GM06990 (cell line): Measurements from ENCODE around the gene MAN2A2.

ENCODE experiments used
- DNase-seq: peaks from one replicate; pipeline ENCODE4 v3.0.0-alpha.2; 2011; ENCODE audit not compliant: insufficient read length; ENCODE audit errors: extremely low read depth
- H3K27me3 ChIP-seq: replicated peaks from 2 replicates; pipeline ENCODE4 v1.6.0; 2011; ENCODE audit warnings: low read length; ENCODE audit not compliant: control insufficient read depth, insufficient read depth
- H3K36me3 ChIP-seq: 2 replicates; pipeline ENCODE4 v1.5.1; 2011; ENCODE audit warnings: low read length; ENCODE audit not compliant: control insufficient read depth, insufficient read depth
- H3K4me3 ChIP-seq: replicated peaks from 2 replicates; pipeline ENCODE4 v1.5.1; 2011; ENCODE audit warnings: low read depth, mild to moderate bottlenecking, control low read depth, low read length
- TF ChIP-seq, protein P1 (sequence below): IDR thresholded peaks from 2 replicates; pipeline ENCODE4 v1.5.1; 2011; ENCODE audit warnings: low read length, control low read depth, mild to moderate bottlenecking, inconsistent platforms; ENCODE audit not compliant: insufficient read depth, poor library complexity, severe bottlenecking

Gene MAN2A2

DNA sequence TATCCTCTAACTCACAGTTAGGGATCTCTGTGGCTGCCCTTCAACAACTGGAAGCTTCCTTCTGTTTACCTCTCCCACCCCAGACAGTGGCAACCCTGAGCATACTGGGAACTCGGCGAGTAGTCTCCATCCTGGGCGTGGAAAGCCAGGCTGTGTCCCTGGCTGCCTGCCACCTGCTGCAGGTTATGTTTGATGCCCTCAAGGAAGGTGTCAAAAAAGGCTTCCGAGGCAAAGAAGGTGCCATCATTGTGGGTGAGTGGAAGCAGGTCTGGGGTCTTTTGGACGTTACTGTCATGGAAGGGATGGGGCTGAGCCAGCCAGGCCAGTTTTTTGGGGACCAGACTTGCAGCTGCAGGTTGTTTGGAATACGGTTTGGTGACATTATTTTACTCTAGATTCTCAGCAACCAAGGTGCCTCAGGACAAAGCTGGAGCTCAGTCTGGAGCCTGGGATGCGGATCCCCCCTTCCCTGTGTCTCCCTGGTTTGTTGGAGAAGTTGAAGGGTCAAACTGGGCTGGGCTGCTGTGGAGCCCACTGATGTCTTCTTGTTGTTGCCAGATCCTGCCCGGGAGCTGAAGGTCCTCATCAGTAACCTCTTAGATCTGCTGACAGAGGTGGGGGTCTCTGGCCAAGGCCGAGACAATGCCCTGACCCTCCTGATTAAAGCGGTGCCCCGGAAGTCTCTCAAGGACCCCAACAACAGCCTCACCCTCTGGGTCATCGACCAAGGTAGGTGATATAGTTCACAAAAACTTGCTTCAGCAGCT lies 39.4 kb downstream of the MAN2A2 start:
- Histone ChIP-seq H3K36me3 (peaks cover 45% of the 10 kb centered on the region), H3K4me3 (no peak overlapping the region), H3K27me3 (no peaks in the 10 kb centered on the region)
- TF ChIP-seq, protein P1, sequence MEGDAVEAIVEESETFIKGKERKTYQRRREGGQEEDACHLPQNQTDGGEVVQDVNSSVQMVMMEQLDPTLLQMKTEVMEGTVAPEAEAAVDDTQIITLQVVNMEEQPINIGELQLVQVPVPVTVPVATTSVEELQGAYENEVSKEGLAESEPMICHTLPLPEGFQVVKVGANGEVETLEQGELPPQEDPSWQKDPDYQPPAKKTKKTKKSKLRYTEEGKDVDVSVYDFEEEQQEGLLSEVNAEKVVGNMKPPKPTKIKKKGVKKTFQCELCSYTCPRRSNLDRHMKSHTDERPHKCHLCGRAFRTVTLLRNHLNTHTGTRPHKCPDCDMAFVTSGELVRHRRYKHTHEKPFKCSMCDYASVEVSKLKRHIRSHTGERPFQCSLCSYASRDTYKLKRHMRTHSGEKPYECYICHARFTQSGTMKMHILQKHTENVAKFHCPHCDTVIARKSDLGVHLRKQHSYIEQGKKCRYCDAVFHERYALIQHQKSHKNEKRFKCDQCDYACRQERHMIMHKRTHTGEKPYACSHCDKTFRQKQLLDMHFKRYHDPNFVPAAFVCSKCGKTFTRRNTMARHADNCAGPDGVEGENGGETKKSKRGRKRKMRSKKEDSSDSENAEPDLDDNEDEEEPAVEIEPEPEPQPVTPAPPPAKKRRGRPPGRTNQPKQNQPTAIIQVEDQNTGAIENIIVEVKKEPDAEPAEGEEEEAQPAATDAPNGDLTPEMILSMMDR, result no peak
- no peak for DNase-seq

DNA sequence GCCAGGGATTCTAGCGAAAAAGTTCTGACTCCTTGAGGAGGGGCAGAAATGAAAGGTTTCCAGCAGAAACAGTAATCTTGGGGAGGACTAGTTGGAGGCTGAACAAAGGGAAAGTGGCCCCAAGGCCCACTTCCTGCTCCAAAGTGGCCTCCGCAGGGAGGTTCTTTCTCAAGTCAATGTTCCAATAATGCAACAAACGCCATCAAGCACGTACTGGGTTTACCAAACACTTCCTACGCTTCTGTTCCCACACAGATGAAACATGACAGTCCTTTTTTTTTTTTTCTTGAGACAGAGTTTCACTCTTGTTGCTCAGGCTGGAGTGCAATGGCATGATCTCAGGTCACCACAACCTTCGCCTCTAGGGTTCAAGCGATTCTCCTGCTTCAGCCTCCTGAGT lies 42.0 kb downstream of the MAN2A2 start:
- TF ChIP-seq, protein P1, result no peak
- peaks cover 52% of the 10 kb centered on the region for H3K36me3 ChIP-seq
- DNase-seq, result no peak
- H3K27me3 ChIP-seq, result no peaks in the 10 kb centered on the region
- H3K4me3 ChIP-seq, result no peak overlapping the region

DNA sequence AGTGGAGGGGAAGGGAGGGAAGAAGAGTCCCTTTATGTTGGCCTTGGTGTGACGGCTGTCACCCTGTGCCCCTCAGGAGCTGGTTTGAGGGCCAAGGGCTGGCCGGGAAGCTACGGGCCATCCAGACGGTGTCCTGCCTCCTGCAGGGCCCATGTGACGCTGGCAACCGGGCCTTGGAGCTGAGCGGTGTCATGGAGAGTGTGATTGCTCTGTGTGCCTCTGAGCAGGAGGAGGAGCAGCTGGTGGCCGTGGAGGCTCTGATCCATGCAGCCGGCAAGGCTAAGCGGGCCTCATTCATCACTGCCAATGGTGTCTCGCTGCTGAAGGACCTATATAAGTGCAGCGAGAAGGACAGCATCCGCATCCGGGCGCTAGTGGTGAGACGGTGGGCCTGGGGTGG lies 43.4 kb downstream of the MAN2A2 start:
- no peak overlapping the region for H3K4me3 ChIP-seq
- no peak for DNase-seq
- TF ChIP-seq, protein P1, result no peak
- H3K36me3 ChIP-seq, result peaks cover 49% of the 10 kb centered on the region
- H3K27me3 ChIP-seq, result no peaks in the 10 kb centered on the region

DNA sequence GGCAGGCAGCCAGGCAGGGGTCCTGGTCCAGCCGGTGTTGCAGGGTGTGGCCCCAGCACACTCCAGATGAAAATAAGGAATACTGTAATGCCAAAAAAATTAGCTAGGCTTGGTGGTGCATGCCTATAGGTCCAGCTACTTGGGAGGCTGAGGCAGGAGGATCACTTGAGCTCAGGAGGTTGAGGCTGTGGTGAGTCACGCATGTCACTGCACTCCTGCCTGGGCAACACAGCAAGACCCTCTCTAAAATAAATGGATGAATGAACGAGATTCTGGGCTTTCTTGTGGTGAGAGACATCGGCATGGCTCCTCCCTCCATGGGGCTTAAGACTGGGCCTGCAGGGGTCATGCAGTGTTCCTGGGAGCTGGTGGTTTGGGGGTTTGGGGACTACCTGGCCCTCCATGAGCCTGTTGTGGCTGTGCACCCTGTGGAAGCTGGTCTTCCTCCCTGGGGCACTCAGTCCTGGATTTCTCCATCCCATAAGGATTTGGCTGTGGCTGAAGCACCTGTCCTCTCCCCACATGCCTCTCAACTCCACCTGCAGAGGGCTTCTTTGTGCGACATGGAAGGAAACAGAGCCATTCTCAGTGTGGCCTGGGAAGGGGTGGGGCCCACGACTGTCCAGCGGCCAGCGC lies 44.0 kb downstream of the MAN2A2 start:
- Histone ChIP-seq H3K27me3 (no peaks in the 10 kb centered on the region), H3K4me3 (no peak overlapping the region), H3K36me3 (peaks cover 47% of the 10 kb centered on the region)
- DNase-seq, result no peak
- TF ChIP-seq, protein P1, result no peak

DNA sequence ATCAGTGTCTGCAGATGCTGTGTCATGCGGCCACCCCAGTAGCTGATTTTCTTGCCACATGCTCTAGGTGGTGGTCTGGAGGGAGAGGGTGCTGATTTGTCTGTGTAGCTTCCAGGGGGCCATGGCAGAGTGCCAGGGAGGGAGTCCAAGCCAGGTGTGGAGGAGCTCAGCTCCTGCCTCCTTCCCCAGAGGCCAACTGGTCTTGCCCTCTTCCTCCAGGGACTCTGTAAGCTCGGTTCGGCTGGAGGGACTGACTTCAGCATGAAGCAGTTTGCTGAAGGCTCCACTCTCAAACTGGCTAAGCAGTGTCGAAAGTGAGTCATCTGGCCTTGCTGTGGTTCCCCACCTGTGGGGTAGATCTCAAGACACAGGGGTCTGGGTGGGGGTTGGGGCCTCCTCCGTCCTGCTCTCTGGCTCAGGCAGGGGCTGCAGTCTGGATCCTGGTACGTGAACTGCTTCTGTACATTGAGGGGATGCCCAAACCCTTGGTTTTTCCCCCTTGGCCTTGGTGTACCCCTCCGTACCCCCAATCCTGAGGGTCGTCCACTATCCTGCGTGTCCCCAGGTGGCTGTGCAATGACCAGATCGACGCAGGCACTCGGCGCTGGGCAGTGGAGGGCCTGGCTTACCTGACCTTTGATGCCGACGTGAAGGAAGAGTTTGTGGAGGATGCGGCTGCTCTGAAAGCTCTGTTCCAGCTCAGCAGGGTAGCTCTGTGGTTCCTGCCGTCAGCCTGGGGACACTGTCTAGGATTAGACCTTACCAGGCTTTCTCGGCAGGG lies 44.7 kb downstream of the MAN2A2 start:
- peaks cover 42% of the 10 kb centered on the region for H3K36me3 ChIP-seq
- no peak overlapping the region for H3K4me3 ChIP-seq
- DNase-seq, result no peak
- no peaks in the 10 kb centered on the region for H3K27me3 ChIP-seq
- TF ChIP-seq, protein P1, result no peak
